ENCODE results near the gene EML2. TPM values are rescaled to one million over a fixed set of nuclear protein-coding genes. Genes with fewer than 3 reads are reported as not detected.
A peak's percentile ranks its signal among the peaks of the same experiment; 100 is the strongest.

The EML2 gene
- polyA plus RNA-seq, 1 donor from 2014 or later, result 18.9 TPM

DNA sequence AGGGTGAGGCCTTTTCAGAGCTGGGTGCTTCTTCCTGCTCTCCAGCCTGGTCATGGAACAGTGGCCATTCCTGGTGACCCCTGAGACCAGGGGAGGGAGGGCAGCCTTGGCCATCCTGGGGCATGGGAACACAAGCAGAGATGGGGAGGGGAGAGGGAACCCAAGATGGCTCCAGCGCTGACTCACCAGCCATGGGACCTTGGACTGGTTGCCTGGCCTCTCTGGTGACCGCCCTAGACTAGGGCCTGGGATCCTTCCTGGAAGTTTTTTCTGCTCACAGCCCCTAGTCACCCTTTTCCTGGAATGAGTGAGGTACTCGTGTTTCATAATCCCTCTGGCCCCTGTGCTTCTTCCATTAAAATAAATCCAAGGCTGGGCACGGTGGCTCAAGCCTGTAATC, 51.3 kb downstream of the EML2 start:
- Histone ChIP-seq H3K9me2 (ENCODE audit: insufficient read depth, low read length) (no peaks in the 10 kb centered on the region), H2AFZ (ENCODE audit: low read depth, low read length) (no peak overlapping the region), H4K20me1 (ENCODE audit: insufficient read depth) (no peaks in the 10 kb centered on the region), H3K36me3 (ENCODE audit: insufficient read depth, low read length) (no peaks in the 10 kb centered on the region), H3K9ac (ENCODE audit: low read length) (no peak overlapping the region), H3K27me3 (ENCODE audit: insufficient read depth, low read depth, low read length) (peaks cover 22% of the 10 kb centered on the region), H3F3A (ENCODE audit: insufficient read depth, low read length, poor library complexity, severe bottlenecking) (no peaks in the 10 kb centered on the region), H3K4me2 (ENCODE audit: low read length) (no peak overlapping the region), H3K9me3 (ENCODE audit: low read length) (no peaks in the 10 kb centered on the region), H3K79me2 (replicated peaks; ENCODE audit: insufficient read depth, low read length) (no peaks in the 10 kb centered on the region), H3K4me3 (ENCODE audit: low read length) (no peak overlapping the region), H3K27ac (ENCODE audit: low read length) (no peak overlapping the region)
- no peak for TF ChIP-seq SMC3 (conservative IDR thresholded peaks at IDR 0.05; ENCODE audit: poor library complexity)
- TF ChIP-seq EZH2 (IDR thresholded peaks at IDR 0.05; ENCODE audit: borderline replicate concordance, insufficient read depth, low read length, poor library complexity, severe bottlenecking), result no peak
- TF ChIP-seq, protein P1, sequence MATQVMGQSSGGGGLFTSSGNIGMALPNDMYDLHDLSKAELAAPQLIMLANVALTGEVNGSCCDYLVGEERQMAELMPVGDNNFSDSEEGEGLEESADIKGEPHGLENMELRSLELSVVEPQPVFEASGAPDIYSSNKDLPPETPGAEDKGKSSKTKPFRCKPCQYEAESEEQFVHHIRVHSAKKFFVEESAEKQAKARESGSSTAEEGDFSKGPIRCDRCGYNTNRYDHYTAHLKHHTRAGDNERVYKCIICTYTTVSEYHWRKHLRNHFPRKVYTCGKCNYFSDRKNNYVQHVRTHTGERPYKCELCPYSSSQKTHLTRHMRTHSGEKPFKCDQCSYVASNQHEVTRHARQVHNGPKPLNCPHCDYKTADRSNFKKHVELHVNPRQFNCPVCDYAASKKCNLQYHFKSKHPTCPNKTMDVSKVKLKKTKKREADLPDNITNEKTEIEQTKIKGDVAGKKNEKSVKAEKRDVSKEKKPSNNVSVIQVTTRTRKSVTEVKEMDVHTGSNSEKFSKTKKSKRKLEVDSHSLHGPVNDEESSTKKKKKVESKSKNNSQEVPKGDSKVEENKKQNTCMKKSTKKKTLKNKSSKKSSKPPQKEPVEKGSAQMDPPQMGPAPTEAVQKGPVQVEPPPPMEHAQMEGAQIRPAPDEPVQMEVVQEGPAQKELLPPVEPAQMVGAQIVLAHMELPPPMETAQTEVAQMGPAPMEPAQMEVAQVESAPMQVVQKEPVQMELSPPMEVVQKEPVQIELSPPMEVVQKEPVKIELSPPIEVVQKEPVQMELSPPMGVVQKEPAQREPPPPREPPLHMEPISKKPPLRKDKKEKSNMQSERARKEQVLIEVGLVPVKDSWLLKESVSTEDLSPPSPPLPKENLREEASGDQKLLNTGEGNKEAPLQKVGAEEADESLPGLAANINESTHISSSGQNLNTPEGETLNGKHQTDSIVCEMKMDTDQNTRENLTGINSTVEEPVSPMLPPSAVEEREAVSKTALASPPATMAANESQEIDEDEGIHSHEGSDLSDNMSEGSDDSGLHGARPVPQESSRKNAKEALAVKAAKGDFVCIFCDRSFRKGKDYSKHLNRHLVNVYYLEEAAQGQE (IDR thresholded peaks at IDR 0.05; ENCODE audit: borderline replicate concordance), result no peak
- TF ChIP-seq RAD21 (conservative IDR thresholded peaks at IDR 0.05), result no peak
- no peak for TF ChIP-seq MXI1 (conservative IDR thresholded peaks at IDR 0.05; ENCODE audit: poor library complexity, severe bottlenecking)
- TF ChIP-seq POLR2AphosphoS5 (IDR thresholded peaks at IDR 0.05), result no peak
- TF ChIP-seq TAF1 (IDR thresholded peaks at IDR 0.05; ENCODE audit: low read depth), result no peak
- TF ChIP-seq EP300 (conservative IDR thresholded peaks at IDR 0.05; ENCODE audit: poor library complexity, severe bottlenecking), result no peak
- TF ChIP-seq, protein P2, sequence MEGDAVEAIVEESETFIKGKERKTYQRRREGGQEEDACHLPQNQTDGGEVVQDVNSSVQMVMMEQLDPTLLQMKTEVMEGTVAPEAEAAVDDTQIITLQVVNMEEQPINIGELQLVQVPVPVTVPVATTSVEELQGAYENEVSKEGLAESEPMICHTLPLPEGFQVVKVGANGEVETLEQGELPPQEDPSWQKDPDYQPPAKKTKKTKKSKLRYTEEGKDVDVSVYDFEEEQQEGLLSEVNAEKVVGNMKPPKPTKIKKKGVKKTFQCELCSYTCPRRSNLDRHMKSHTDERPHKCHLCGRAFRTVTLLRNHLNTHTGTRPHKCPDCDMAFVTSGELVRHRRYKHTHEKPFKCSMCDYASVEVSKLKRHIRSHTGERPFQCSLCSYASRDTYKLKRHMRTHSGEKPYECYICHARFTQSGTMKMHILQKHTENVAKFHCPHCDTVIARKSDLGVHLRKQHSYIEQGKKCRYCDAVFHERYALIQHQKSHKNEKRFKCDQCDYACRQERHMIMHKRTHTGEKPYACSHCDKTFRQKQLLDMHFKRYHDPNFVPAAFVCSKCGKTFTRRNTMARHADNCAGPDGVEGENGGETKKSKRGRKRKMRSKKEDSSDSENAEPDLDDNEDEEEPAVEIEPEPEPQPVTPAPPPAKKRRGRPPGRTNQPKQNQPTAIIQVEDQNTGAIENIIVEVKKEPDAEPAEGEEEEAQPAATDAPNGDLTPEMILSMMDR (IDR thresholded peaks at IDR 0.05; ENCODE audit: poor library complexity, severe bottlenecking), result no peak

DNA sequence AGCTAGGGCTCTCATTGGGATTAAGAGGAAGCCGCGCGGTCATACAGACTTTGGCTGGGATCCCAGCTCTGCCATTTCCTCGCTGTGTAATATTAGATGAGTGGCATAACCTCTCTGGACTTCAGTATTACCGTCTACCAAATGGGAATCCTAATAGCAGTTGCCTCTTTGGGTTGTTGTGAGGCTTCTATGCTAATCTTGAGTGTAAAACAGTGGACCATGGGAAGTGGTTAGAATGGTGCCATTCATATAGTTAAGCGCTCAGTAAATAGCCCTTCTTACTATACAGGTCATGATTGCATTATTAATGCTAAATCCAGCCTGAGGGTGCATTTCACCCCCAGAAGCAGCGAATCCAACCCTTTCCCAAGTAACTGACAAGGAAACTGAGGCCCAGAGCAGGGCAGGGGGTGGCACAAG, 54.0 kb downstream of the EML2 start:
- Histone ChIP-seq H3K9me2 (ENCODE audit: insufficient read depth, low read length) (no peaks in the 10 kb centered on the region), H3K9me3 (ENCODE audit: low read length) (no peaks in the 10 kb centered on the region), H4K20me1 (ENCODE audit: insufficient read depth) (no peaks in the 10 kb centered on the region), H3K4me3 (ENCODE audit: low read length) (peak overlapping the region; percentile 88), H2AFZ (ENCODE audit: low read depth, low read length) (peak overlapping the region; percentile 92), H3K36me3 (ENCODE audit: insufficient read depth, low read length) (no peaks in the 10 kb centered on the region), H3K27me3 (ENCODE audit: insufficient read depth, low read depth, low read length) (peaks cover 6% of the 10 kb centered on the region), H3K27ac (ENCODE audit: low read length) (peak overlapping the region; percentile 97), H3K9ac (ENCODE audit: low read length) (peak overlapping the region; percentile 68), H3K79me2 (replicated peaks; ENCODE audit: insufficient read depth, low read length) (no peaks in the 10 kb centered on the region), H3F3A (ENCODE audit: insufficient read depth, low read length, poor library complexity, severe bottlenecking) (no peaks in the 10 kb centered on the region), H3K4me2 (ENCODE audit: low read length) (peak overlapping the region; percentile 58)
- TF ChIP-seq TAF1 (IDR thresholded peaks at IDR 0.05; ENCODE audit: low read depth) (no peak), MXI1 (conservative IDR thresholded peaks at IDR 0.05; ENCODE audit: poor library complexity, severe bottlenecking) (no peak), RAD21 (conservative IDR thresholded peaks at IDR 0.05) (no peak), SMC3 (conservative IDR thresholded peaks at IDR 0.05; ENCODE audit: poor library complexity) (no peak), POLR2AphosphoS5 (IDR thresholded peaks at IDR 0.05) (no peak), EP300 (conservative IDR thresholded peaks at IDR 0.05; ENCODE audit: poor library complexity, severe bottlenecking) (no peak), EZH2 (IDR thresholded peaks at IDR 0.05; ENCODE audit: borderline replicate concordance, insufficient read depth, low read length, poor library complexity, severe bottlenecking) (no peak)
- TF ChIP-seq, protein P2 (IDR thresholded peaks at IDR 0.05; ENCODE audit: poor library complexity, severe bottlenecking), result no peak
- TF ChIP-seq, protein P1 (IDR thresholded peaks at IDR 0.05; ENCODE audit: borderline replicate concordance), result no peak

Data from neural cell (in vitro differentiated cells).